Testis (tissue), 3 donors: Measurements from ENCODE around the gene ENTPD6. TPM values are rescaled to one million over a fixed set of nuclear protein-coding genes. Genes with fewer than 3 reads are reported as not detected.
A peak's percentile ranks its signal among the peaks of the same experiment; 100 is the strongest.

Experiments used
- DNase-seq: peaks from one replicate; pipeline ENCODE4 v3.0.0-alpha.2; 2019
- H3K27ac ChIP-seq, 2 donors: fragments of 200-600 bp; sonication (generic); one replicate each; pipeline ENCODE4 v1.5.1; 2019
- H3K27me3 ChIP-seq: fragments of 200-600 bp; sonication (generic); one replicate; pipeline ENCODE4 v1.5.1; 2019
- H3K36me3 ChIP-seq: fragments of 200-600 bp; sonication (generic); one replicate; pipeline ENCODE4 v1.5.1; 2017; ENCODE audit warnings: low read depth; ENCODE audit errors: missing control alignments
- H3K4me1 ChIP-seq: fragments of 200-600 bp; sonication (generic); one replicate; pipeline ENCODE4 v1.5.1; 2019
- H3K4me3 ChIP-seq, 2 donors: fragments of 200-600 bp; sonication (generic); one replicate each; pipeline ENCODE4 v1.5.1; 2017 to 2019
- H3K9me3 ChIP-seq: fragments of 200-600 bp; sonication (generic); one replicate; pipeline ENCODE4 v1.5.1; 2017
- POLR2A ChIP-seq: fragments of 450-650 bp; IDR thresholded peaks from one replicate; pipeline ENCODE4 v1.6.1; 2017; ENCODE audit warnings: antibody characterized with exemption, mild to moderate bottlenecking, moderate library complexity
- WGBS, 2 donors: methylation state at CpG; one replicate each; pipeline ENCODE4 v1.1.5; 2018; 5-methylcytosine and 5-hydroxymethylcytosine counted together
- intact Hi-C: fragments of 100-400 bp; cut with DNase I; formaldehyde crosslinking; loops from one replicate; pipeline ENCODE4 v1.15.1; 2023; ENCODE audit warnings: low total_unique reads
- polyA plus RNA-seq: library from polyadenylated mRNA; stranded (reverse); fragments of 350-450 nt; fragmentation: Illumina TruSeq; extraction: RNeasy Lipid Tissue Mini Kit (QIAGEN cat#74804); gene quantifications from one replicate; pipeline ENCODE4 v1.2.3, GENCODE V29; 2014; ENCODE audit warnings: low read depth, low replicate concordance; ENCODE audit not compliant: insufficient read depth
- total RNA-seq, 2 donors: library from RNA; depleted of rRNA; stranded (reverse); fragments of >200 nt; gene quantifications; one replicate each; pipeline ENCODE4 v1.2.3, GENCODE V29; 2016
- TF ChIP-seq, protein P1 (sequence below), 3 experiments: fragments of 450-650 bp in 2 of 3; fragments of 200-600 bp in 1 of 3; sonication (generic) in 1 of 3; IDR thresholded peaks; one replicate each; pipeline ENCODE4 v1.5.1; 2016 to 2019; ENCODE audit warnings: antibody characterized with exemption in 3 of 3, mild to moderate bottlenecking in 2 of 3, moderate library complexity in 1 of 3

The ENTPD6 gene
- total and polyA plus RNA-seq, 3 donors from 2014 or later, result 80.7 to 204 (median 157) TPM

DNA sequence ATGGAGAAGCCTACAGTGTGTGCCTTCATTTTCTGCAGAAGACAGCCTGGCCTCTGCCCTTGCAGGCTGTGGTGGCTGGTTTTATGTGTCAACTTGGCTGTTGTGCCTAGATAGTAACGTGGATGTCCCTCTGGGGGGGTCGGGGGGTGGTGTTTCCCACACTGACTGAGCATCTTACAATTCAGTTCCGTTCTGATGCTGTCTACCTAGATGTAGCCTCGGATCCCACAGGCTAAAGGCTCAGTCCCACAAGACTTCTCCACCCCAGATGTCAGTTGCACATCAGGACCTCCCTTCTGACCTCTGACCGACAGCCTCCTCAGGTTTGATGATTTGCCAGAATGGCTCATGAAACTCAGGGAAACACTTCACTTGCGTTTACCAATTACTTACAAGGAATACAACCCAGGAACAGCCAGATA is 56.7 kb downstream of the ENTPD6 start:
- intact Hi-C loops, result no loop called here
- H3K4me3 ChIP-seq, result no peak overlapping the region
- TF ChIP-seq POLR2A, result no peak
- TF ChIP-seq, protein P1, sequence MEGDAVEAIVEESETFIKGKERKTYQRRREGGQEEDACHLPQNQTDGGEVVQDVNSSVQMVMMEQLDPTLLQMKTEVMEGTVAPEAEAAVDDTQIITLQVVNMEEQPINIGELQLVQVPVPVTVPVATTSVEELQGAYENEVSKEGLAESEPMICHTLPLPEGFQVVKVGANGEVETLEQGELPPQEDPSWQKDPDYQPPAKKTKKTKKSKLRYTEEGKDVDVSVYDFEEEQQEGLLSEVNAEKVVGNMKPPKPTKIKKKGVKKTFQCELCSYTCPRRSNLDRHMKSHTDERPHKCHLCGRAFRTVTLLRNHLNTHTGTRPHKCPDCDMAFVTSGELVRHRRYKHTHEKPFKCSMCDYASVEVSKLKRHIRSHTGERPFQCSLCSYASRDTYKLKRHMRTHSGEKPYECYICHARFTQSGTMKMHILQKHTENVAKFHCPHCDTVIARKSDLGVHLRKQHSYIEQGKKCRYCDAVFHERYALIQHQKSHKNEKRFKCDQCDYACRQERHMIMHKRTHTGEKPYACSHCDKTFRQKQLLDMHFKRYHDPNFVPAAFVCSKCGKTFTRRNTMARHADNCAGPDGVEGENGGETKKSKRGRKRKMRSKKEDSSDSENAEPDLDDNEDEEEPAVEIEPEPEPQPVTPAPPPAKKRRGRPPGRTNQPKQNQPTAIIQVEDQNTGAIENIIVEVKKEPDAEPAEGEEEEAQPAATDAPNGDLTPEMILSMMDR (IDR thresholded peaks at IDR 0.05), result no peak
- H3K27me3 ChIP-seq, result no peaks in the 10 kb centered on the region
- DNase-seq, result peak; percentile 12
- H3K27ac ChIP-seq, result no peak overlapping the region
- H3K4me1 ChIP-seq, result peaks cover 58% of the 10 kb centered on the region
- 66 to 76% methylated on average over 6 of the region's 6 CpGs for WGBS, 2 donors
- H3K36me3 ChIP-seq, result no peaks in the 10 kb centered on the region
- H3K9me3 ChIP-seq, result no peaks in the 10 kb centered on the region

DNA sequence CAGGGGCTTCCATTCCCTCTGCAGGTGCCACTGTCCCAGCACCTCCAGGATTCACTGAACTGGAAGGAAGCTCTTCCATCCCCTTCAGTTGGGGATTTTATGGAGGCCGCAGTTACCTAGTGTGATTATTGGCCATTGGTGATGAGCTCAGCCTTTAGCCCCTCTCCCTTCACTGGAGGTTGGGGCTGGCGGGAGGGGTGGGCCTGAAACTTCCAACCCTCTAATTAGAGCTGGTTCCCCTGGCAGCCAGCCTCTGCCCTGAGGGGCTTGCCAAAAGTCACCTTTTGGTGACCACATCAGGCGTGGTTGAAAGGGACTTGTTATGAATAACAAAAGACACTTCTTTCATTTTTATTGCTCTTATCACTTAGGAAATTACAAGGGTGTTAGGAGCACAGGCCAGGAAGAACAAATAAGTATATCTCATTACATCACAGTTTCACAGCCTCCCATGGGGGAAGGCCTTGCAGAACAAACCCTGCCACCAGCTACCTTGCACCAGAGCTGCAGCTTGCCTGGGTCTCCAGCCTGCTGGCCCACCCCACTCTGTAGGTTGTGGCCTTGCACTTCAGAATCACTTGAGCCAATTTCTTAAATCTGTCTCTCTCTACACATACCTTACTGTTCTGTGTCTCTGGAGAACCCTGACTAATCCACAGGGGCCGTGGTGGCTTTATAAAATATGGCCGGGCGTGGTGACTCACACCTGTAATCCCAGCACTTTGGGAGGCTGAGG is 57.3 kb downstream of the ENTPD6 start:
- TF ChIP-seq, protein P1 (IDR thresholded peaks at IDR 0.05), result no peak
- no peak for TF ChIP-seq POLR2A
- WGBS, 2 donors, result 81 to 83% methylated on average over 5 to 6 of the region's 6 CpGs
- intact Hi-C loops, result no loop called here
- DNase-seq, result no peak
- H3K27ac ChIP-seq, result no peak overlapping the region
- no peaks in the 10 kb centered on the region for H3K36me3 ChIP-seq
- H3K4me1 ChIP-seq, result peaks cover 57% of the 10 kb centered on the region
- H3K27me3 ChIP-seq, result no peaks in the 10 kb centered on the region
- no peak overlapping the region for H3K4me3 ChIP-seq
- H3K9me3 ChIP-seq, result no peaks in the 10 kb centered on the region

DNA sequence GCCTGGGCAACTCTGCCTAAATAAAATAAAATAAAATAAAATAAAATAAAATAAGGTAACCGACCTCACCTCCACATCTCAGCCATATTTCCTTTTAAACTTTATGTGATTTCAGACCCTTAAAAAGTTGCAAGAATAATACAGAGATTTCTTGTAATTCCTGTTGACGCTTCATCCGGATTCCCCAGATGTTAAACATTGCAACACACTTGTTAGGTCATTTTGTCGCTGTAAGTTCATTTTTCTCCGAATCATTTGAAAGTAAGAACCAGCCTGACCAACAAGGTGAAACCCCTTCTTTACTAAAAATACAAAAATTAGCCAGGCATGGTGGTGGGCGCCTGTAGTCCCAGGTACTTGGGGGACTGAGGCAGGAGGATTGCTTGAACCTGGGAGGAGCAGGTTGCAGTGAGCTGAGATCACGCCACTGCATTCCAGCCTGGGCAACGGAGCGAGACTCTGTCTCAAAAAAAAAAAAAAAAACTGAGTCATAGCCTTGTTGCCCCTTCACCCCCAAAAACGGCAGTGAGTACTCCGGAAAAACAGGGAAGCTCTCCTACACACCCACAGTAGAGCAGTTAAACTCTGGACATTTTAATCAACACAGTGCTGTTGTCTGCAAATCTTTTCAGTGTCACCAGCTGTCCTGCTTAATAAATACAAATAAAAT is 58.2 kb downstream of the ENTPD6 start:
- no peak for DNase-seq
- Histone ChIP-seq H3K9me3 (no peaks in the 10 kb centered on the region), H3K27ac (no peak overlapping the region), H3K4me3 (no peak overlapping the region), H3K36me3 (no peaks in the 10 kb centered on the region), H3K27me3 (no peaks in the 10 kb centered on the region), H3K4me1 (peaks cover 57% of the 10 kb centered on the region)
- intact Hi-C loops, result no loop called here
- TF ChIP-seq, protein P1 (IDR thresholded peaks at IDR 0.05), result no peak
- TF ChIP-seq POLR2A, result no peak
- WGBS, 2 donors, result 83 to 86% methylated on average over 11 of the region's 11 CpGs

DNA sequence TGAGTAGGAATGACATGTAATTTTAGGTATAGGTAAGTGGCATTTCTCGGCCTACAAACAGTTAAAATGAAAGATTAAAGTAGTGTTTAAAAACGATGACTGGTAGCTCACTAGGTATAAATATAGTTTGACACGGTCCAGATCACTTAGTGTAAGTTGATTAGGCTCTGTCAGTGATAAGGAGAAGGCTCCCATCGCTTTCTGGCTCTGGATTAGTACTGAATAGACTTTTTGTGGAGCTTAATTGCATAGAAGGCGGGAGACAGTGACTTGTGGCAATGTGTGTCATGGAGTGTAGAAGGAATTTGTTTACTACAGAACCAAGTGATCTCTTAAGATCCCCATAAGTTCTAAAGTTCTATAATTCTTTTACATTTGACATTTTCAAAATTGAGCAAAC is 59.1 kb downstream of the ENTPD6 start:
- intact Hi-C loops, result no loop called here
- Histone ChIP-seq H3K27me3 (no peaks in the 10 kb centered on the region), H3K4me1 (peaks cover 52% of the 10 kb centered on the region), H3K9me3 (no peaks in the 10 kb centered on the region), H3K36me3 (no peaks in the 10 kb centered on the region), H3K4me3 (no peak overlapping the region), H3K27ac (no peak overlapping the region)
- WGBS, 2 donors, result 66 to 72% methylated on average over 5 of the region's 5 CpGs
- TF ChIP-seq, protein P1 (IDR thresholded peaks at IDR 0.05), result no peak
- no peak for TF ChIP-seq POLR2A
- DNase-seq, result no peak
